NCI-H1092 (cell line): ENCODE results near the gene HOXD8.

Experiments
- DNase-seq: peaks from one replicate; lab custom pipeline; 2025; lab: John Stamatoyannopoulos, UW

The HOXD8 gene

DNA sequence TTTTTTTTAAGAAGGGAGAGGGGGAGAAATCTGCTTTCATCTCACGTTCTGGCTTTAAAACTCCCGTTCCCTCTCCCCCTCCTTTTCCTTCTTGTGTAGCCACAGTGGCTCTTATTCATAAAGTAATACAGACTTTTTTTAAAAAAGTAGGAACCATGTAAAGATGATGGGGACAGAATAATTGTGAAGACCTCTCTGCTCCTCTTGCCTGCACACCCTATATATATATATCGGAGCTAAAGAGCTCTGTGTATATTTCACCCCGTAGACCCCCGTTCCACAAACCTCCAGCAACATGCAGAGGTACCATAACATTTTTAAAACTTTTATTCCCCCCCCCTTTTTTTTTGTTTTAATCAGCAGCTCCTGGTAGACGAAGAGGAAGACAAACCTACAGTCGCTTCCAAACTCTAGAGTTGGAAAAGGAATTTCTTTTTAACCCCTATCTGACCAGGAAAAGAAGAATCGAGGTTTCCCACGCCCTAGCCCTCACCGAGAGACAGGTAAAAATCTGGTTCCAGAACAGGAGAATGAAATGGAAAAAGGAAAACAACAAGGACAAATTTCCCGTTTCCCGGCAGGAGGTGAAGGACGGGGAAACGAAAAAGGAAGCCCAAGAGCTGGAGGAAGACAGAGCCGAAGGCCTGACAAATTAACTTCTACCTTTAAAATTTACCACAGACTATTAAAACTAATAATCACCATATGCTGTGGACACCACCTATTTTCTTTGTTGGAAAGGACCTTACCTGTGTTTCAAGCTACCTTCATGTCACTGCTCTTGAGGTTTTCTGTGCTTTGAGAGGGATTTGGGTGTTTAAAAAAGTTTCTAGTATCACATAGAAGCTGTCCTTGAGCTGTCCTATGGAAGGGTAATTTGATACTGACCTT is 1.7 kb downstream of the HOXD8 start:
- DNase-seq = no peak

DNA sequence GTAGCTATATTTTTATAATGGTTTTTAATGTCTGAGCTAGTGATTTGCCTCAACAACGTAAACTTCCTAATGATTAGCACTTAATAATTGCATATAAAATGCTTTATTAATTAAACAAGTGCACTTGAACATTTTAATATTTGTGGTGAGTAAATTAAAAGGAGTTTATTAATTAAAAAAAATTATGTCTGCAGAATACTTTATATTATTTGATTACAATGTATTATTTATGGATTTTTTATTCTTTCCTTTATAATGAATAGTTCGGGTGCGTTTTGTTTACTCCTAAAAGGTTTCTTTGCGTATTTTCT is 2.3 kb downstream of the HOXD8 start:
- DNase-seq = no peak

DNA sequence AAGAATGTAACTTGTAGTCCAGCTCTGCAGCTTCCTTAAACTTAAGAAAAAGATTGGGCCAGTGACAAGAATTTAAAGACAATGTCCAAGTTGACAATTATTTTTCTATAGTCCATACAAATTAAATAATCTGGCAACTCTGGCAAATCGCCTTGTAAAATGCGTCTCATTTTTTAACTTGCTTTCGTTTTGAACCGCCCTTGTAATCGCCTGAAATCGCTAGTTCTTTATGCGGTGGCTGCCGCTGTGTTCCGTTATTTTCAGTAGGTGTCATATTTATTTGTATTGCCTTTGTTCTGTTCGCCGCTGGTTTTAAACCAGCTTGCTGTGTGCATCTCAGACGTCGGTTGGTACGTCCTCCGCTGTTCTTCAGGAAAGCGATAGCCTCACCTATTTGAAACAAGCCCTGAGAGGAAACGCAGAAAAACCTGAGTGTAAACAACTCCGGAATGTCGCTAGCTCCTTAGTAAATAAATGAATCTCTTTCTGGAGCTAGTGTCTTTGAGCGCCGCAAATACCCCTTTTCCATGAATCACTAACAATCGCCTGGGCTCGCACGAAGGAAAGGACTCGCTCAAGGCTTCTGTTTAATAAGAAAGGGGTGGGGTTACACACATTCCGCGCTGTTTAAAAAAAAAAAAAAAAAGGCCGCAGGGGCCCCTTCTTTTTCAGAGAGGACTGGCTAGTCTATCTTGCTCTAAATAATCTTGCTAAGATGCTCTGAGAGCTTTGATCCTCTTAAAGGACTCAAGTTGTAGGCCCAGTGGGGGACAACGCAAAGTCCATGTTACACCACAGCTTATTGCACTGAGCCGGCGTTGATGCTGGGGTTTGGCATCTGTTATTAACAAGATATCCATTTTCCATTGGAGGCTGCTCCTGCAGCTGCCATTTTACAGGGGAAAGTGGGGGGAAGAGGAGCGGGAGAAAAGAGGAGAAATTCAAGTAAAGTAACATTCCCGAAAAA is 3.0 kb downstream of the HOXD8 start:
- no peak for DNase-seq

DNA sequence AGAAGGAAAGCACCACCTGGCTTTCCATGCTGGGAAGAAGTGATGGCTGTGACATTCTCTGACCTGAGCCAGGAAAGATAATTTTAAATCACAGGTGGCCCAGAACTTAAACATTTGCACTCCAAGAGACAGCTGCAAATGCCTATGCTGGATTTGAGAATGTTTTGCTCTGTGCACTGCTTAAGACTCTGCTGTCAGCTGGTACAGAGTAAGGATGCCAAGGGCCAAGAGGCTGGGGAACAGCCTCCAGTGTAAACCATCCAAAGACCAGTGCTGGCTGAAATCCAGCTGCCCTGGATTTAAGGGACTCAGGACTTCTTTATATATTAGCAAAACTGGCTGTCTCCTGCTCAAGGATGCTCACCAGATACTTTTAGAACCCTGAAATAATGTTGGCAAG is 3.9 kb downstream of the HOXD8 start:
- DNase-seq = no peak

DNA sequence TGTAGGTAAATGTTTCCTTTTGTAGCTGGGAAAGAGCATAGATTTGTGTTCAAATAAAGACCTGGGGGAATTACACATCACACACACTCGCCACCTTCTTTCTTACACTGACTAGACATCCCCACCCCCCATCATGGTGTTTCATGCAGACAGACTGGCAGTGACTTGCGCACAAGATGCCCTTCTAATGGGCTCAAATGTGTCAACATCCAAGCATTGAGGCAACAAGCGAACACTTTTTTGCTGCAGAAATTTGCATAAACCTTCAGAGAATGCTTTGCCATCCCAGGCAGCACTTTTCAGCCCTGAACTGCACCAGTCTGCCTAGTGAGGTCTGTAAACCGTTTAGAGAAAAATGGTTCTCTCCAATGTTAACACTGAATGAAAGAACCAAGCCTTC is 4.5 kb downstream of the HOXD8 start:
- DNase-seq = no peak

DNA sequence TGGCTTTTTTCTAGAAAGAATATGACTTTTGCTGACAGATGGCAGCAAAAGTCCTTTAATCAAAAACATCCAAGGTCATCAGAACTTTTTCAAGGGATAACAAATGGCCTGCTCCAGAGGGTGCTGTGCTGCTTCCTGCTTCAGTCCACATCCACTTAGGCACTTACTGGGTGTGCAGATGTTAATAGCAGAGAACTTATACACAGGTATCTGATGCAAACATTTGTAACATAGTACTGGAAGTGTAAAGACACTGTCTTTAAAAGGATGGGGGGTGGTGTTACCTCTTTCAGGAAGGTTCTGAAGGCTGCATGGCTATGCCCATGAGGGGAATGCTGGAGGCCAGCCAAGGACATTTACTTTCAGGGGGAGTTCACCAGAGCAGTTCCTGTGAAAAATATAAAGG is 5.5 kb downstream of the HOXD8 start:
- no peak for DNase-seq

DNA sequence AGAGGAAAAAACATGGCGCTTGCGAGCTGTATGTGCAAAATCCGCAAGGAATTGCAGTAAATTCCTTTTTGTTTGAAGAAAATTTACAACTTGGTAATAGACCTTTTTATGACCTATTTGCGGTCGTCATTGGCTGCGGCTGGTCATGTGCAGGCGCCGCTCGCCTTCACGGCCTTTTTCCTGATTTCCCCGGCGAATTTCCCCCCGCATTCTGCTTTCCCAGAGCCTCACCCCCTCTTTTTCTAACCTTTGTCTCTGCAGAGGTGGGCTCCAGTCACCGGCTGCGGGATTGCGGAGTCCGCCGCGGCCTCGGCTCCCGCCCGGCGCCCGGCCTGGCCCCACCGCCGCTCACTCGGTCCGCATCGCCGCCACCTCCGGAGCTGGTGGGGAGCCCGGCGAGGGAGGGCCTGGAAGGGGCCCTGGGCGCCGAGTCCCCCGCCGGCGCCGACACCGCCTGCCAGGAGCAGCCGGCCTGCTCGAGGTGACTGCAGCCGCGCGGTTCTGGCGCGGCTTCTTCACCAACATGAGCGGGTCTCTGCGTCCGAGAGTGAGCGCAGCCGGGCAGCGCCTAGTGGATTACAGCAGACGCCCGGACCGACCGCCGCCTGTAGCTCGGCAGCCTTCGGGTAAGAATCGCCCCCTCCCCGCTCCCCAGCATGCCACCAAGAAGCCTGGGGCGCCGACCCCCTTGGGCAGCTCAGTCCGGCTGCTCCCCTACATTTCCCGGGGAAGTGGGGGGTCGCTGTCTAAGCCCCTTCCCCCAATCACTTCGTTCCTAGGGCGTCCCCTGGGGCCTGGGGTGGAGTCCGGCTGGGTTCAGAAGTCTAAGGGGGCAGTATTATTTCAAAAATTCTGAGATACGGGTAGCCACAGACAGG is 7.1 kb downstream of the HOXD8 start:
- no peak for DNase-seq

DNA sequence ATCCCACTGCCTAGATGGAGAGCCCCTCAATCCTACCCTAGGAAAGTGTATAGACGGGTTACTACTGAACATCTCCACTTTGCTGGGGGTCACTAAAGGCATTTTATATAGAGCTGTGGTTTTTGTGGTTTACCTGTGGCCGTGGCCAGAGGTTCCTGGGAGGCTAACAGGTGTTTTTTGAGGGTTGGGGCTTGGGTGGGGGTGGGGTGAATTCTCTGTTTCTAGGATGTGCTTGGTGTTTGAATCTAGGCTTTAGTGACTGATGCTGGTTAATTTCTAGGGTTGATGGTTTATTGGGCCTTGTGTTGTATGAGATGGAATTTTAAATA is 7.7 kb downstream of the HOXD8 start:
- no peak for DNase-seq

DNA sequence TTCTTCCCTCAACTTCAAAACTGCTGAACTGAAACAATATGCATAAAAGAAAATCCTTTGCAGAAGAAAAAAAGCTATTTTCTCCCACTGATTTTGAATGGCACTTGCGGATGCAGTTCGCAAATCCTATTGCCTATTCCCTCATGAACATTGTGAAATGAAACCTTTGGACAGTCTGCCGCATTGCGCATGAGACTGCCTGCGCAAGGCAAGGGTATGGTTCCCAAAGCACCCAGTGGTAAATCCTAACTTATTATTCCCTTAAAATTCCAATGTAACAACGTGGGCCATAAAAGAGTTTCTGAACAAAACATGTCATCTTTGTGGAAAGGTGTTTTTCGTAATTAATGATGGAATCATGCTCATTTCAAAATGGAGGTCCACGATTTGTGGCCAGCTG is 8.4 kb downstream of the HOXD8 start:
- DNase-seq = no peak

DNA sequence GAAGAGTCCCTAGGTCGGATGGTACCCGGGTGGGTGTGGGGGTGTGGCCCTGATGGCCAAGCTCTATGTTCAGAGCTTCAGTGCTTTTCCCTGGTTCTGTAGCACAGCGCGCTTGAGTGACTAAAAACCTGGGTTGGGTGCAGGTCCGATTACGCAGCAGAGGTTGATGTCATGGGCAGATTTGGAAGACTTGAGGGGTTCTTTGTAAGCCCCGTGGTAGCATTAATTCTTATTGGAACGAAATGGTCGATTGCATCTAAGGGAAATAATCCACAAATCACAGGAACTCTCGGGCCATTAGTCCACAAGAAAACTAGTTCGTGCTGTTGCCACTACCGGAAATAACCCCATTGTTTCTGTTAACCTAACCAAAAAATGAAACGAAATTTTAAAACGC is 9.0 kb downstream of the HOXD8 start:
- DNase-seq = no peak

DNA sequence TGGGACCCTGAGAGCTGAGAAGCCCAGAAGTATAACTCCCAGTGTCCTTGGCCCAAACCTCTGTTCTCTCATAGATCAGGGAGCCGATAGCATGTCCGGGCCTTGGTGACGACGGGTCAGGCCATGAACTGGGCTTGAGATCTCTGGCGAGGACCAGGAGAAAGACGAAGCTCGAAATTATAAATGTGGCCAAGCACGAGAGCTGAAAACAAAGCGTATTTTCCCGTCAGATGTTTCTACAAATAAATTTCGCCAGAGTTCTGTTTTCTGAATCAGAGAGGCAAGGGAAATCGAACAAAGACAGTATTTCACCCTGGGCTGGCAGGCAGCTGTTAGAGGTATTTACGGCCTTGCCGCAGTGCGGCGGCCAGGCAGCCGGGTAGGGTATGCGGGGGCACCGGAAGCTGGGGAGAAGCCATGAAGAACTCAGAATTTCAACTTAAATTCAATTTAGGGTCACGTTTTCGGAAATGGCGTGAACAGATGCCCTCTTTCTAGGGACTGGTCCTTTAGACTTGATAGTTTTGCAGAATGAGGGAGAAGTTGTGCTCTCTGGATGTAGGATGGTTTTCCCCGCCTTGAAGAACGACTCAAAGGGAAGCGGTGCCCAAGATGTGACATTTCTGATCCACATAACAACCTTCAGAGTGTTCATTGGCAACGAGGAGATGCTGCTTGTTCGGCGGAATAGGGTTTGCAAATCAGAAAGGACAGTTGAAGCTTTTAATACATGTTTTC is 9.6 kb downstream of the HOXD8 start:
- DNase-seq = no peak

DNA sequence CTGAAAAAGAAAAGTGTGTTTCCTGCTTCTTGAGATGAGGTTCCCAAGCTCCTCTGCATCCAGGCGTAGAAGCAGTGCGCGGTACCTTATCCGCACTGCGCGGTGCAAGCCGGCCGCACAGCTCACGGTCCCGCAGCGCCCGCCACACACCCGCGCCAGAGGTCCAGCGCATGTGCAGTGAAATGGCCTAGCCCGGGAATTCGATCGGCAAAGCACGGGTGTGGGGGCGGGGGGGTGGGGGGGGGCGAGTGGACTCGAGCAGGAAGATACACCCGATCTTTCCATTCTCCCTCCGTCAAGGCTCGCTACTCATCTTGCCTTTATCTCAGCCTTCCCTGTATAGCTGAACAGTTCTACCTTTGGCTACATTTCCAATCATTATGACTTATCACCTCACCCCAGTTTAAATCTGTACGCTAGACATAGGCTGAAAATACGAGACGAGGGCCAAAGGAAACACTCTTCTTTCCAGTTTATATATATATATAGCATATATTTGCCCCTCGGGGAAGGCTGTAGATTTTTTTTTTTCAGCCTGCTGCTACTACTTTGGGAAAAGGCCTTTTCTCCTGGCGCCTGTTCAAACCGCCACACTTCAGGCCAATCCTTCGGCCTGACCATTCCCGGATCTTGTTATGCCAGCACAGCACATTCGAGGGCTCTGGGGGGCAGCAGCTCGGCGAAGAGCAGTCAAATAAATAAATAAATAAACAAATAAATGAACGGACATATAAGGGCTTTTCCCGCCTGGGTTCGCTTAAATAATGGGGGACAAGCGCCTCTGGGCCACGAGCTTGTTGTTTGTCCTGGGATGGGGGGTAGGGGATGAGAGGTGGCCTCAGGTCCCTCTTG is 10.4 kb downstream of the HOXD8 start:
- DNase-seq = no peak

DNA sequence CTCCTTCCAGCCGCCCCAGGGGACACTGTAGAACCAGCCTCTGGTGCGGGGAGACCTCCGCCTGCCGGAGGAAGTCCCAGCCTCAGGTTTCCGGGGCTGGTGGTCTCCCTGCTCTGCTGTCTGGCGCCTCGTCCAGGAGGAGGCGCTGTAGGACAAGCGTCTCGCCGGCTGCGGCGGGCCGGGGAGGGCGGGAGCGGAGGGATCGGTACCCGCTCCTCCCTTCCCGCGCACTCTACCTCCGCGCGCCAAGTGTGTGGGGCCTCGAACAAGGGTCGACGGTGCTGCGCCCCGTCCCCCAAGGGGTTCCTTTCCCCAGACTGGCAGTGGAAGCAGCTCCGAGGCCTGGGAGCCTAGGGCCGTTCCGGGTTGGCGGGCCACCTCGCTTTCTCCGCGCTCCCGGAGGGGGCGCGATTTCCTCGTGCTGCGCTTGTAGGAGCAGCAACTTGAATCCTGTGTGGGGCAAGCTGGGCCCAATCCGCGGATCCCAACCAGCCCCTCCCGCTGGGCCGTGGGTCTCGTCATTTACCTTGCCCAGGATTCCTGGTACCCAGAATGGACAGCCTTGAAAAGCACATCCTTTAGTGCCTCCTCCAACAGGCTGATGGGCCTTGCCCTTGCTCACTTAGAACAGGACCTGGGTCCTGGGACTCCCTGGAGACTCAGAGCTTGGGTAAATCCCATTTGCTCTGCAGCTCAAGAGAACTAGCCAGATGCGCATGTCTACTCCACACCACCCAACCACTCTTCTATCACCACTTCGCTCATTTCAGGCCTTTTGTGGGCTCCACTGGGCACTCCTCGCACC is 11.2 kb downstream of the HOXD8 start:
- peak; percentile 72 for DNase-seq

DNA sequence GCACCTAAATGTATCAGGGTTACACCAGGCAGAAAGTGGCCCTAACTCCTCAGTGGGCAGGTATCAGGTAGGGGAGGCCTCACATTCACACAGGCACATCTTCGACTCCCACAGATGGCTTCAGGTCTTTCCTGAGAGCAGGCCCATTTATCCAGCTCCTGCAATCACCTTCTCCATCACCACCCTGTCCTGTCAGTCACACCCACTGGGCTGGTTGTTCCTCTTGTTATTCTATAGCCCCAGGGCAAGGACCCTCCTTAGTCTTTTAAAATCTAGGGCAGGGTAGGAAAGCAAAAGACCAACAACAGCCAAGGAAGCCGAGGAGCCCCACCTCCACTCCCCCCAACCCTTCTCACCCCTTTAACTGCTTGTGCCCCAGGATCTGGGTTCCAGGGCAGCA is 12.8 kb downstream of the HOXD8 start:
- no peak for DNase-seq

DNA sequence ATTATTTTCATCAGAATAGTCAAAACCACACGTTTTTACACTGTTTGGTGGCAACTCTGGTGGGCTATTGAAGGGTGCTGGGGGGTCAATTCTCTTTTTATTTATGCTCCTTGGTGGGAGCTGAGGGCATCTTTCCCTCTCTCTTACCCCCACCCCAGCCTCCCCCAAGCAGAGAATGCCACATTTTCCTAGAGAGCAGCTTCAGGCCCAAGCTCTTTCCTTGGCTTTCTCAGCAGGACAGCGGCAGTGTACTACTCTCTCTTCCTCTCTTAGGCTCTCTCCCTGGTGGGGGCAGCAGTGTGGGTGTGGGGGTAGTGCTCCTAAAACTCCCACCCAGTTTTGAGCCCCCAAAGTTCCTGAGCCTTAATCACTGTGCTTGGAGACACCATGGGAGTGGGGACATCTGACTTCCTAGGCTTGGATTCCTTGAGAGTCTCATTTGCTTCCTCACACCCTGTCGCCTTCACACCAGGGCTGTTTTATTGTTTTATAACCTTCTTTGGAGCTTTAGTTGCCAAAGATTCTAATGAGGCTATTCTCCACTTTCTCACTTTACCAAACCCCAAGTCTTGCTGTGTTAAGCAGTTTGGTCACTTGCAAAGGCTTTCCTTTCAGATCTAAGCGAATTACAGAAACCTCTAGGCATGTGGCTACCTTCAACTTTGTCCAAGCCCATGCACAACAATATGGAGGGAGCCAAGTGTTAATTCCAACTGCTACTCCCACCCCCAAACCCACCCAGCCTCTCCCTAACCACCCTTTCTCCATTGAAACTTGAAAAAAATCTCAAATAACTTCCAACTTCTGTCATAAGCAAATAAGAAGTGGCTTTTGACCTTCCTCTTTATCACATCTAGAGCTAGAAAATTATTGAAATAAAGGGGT is 15.8 kb downstream of the HOXD8 start:
- no peak for DNase-seq

DNA sequence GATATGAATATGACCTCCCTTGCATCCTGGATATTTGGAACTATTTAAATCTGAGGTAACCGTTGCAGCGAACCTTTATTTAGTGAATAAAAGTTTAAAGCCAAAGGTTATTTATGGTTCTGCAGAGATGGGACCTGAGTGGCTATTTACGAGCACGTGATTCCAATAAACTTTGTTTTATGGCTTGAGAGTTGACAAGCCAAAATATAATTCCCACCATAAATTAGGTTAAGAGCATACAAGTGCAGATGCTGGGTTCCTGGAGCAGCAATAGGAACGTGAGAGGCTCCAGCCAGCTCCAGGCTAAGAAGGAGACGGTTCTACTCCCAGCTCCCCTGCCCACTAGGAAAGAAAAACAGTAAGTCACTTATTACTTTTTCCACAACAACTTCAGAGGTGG is 16.6 kb downstream of the HOXD8 start:
- no peak for DNase-seq

DNA sequence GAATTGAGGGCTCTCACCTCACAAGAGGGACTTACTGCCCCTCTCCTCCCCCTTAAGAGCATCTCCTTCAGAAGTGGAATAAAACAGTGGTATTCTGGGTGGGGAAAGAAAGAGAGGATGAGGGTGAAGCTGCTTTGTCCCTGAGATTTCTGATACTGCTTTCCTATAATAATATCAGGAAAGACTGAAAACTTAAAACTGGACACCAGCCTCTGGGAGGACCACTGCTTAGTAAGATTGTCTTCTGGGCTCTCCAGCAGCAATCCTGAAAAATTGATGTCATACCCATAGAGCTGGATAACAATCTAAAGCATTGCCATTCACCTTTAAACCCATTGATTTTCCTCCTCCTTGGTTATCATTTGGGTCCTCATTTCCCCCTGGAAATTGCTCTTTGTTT is 17.1 kb downstream of the HOXD8 start:
- no peak for DNase-seq

DNA sequence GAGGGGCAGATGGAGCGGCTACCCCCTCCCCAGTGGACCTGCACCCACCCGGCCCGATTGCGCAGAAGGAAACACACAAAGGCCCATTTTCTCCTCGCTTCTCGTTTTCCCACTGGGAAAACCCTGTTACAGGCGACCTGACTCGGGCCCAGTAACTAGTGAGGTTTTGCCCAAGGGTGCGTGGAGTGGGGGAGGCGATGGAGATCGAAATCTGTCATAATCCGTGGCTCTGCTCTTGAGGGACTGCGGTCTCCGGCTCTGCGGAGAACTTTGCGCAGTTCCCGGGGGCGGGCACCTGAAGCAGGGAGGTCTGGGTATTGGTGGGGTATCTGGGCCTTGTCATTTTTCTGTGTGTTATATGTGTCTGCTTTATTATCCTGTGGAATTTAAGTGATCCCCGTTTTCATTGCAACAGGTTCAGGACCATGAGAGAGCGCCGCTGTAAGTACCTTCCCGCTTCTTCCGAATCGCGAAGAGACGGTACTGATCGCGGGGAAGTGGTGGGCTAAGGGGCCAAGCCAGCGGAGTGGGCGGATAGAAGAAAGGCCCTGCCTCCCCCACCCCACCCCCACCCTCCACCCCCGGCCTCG is 17.8 kb downstream of the HOXD8 start:
- DNase-seq = no peak
